ENCODE results near the gene CYBA.

Gene CYBA

GRCh38 chr16:88656291-88656980 is 5.6 kb upstream of the CYBA start:
- no peak for DNase-seq (ENCODE audit: low spot score)
- no peak for TF ChIP-seq CTCF (IDR thresholded peaks at IDR 0.05; ENCODE audit: extremely low read depth, insufficient read depth, missing control alignments)
- in situ Hi-C loops (cut with MboI; ENCODE audit: low pct_unique_long_range_greater_than_20kb, low sequenced_read_pairs, unreplicated experiment): no loop called here

- no peak for DNase-seq (ENCODE audit: low spot score)
- TF ChIP-seq CTCF (IDR thresholded peaks at IDR 0.05; ENCODE audit: extremely low read depth, insufficient read depth, missing control alignments): no peak
- in situ Hi-C loops (cut with MboI; ENCODE audit: low pct_unique_long_range_greater_than_20kb, low sequenced_read_pairs, unreplicated experiment): no loop called here
Measured at GRCh38 chr16:88655733-88656281, 5.0 kb upstream of the CYBA start.

- in situ Hi-C loops (cut with MboI; ENCODE audit: low pct_unique_long_range_greater_than_20kb, low sequenced_read_pairs, unreplicated experiment): no loop called here
- TF ChIP-seq CTCF (IDR thresholded peaks at IDR 0.05; ENCODE audit: extremely low read depth, insufficient read depth, missing control alignments): no peak
- DNase-seq (ENCODE audit: low spot score): no peak
Measured at GRCh38 chr16:88655053-88655732, 4.3 kb upstream of the CYBA start.

GRCh38 chr16:88654363-88655052 is 3.7 kb upstream of the CYBA start:
- no peak for DNase-seq (ENCODE audit: low spot score)
- in situ Hi-C loops (cut with MboI; ENCODE audit: low pct_unique_long_range_greater_than_20kb, low sequenced_read_pairs, unreplicated experiment): no loop called here
- no peak for TF ChIP-seq CTCF (IDR thresholded peaks at IDR 0.05; ENCODE audit: extremely low read depth, insufficient read depth, missing control alignments)

- no peak for TF ChIP-seq CTCF (IDR thresholded peaks at IDR 0.05; ENCODE audit: extremely low read depth, insufficient read depth, missing control alignments)
- in situ Hi-C loops (cut with MboI; ENCODE audit: low pct_unique_long_range_greater_than_20kb, low sequenced_read_pairs, unreplicated experiment): no loop called here
- no peak for DNase-seq (ENCODE audit: low spot score)
Measured at GRCh38 chr16:88653596-88654362, 2.9 kb upstream of the CYBA start.

GRCh38 chr16:88653101-88653500 is 2.2 kb upstream of the CYBA start:
- in situ Hi-C loops (cut with MboI; ENCODE audit: low pct_unique_long_range_greater_than_20kb, low sequenced_read_pairs, unreplicated experiment): no loop called here
- TF ChIP-seq CTCF (IDR thresholded peaks at IDR 0.05; ENCODE audit: extremely low read depth, insufficient read depth, missing control alignments): no peak
- no peak for DNase-seq (ENCODE audit: low spot score)

All from GM13977 (cell line).